ENCODE measurements around the gene TSPAN12. TPM values are rescaled to one million over a fixed set of nuclear protein-coding genes. Genes with fewer than 3 reads are reported as not detected.

TSPAN12 gene
- total RNA-seq, 2 donors from 2014 or later: 35.6 to 50.3 TPM

DNA sequence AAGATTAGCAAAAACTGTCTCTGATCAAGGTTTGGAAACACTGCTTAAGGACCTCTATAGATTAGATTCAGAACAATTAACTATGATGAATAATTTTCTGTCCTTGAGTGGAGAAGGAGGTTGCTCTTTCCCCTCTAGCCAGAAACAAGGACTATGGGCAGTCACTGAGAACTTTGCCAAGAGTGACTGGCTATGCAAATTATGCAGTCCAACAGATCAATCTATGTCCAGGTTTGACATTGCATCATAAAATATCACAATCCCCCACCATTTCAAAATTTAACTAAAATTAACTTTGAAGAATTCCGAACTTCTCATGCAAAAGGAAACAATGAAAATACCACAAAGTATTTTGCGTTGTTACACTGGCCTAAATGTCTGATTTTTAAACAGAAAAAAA lies 50.6 kb downstream of the TSPAN12 start:
- WGBS, 2 experiments (ENCODE audit: insufficient coverage in 1 of 2, insufficient read length in 1 of 2): 96% methylated on average over 2 of the region's 2 CpGs; no CpG with 5 or more reads in 1 of the 2 experiments
- Histone ChIP-seq H3K4me3 (ENCODE audit: low read length) (no peak overlapping the region), H3K36me3 (ENCODE audit: control insufficient read depth, insufficient read depth, low read length) (peaks cover 64% of the 10 kb centered on the region), H3K9me3 (ENCODE audit: control insufficient read depth, low read length) (no peaks in the 10 kb centered on the region), H3K9ac (ENCODE audit: extremely low read depth, low read length, poor library complexity, severe bottlenecking) (no peak overlapping the region), H3K4me1 (ENCODE audit: control insufficient read depth, insufficient read depth, low read length) (no peaks in the 10 kb centered on the region), H3K27ac (ENCODE audit: low read depth, low read length) (no peak overlapping the region), H3K27me3 (ENCODE audit: control insufficient read depth, insufficient read depth, low read length, poor library complexity, severe bottlenecking) (no peaks in the 10 kb centered on the region)
- Mint-ChIP-seq H3K36me3 (ENCODE audit: low read depth) (peaks cover 13% of the 10 kb centered on the region), H3K9me3 (no peaks in the 10 kb centered on the region), H3K4me1 (peaks cover 6% of the 10 kb centered on the region), H3K27me3 (ENCODE audit: insufficient read depth) (no peaks in the 10 kb centered on the region), H3K4me3 (no peak overlapping the region), H3K27ac (no peak overlapping the region)
- DNase-seq: no peak
- TF ChIP-seq CTCF (conservative IDR thresholded peaks at IDR 0.05): no peak

- Mint-ChIP-seq H3K27me3 (ENCODE audit: insufficient read depth) (no peaks in the 10 kb centered on the region), H3K4me3 (no peak overlapping the region), H3K9me3 (no peaks in the 10 kb centered on the region), H3K27ac (peak overlapping the region; percentile 60), H3K36me3 (ENCODE audit: low read depth) (peaks cover 11% of the 10 kb centered on the region), H3K4me1 (peaks cover 6% of the 10 kb centered on the region)
- Histone ChIP-seq H3K36me3 (ENCODE audit: control insufficient read depth, insufficient read depth, low read length) (peaks cover 66% of the 10 kb centered on the region), H3K4me1 (ENCODE audit: control insufficient read depth, insufficient read depth, low read length) (no peaks in the 10 kb centered on the region), H3K9me3 (ENCODE audit: control insufficient read depth, low read length) (no peaks in the 10 kb centered on the region), H3K9ac (ENCODE audit: extremely low read depth, low read length, poor library complexity, severe bottlenecking) (no peak overlapping the region), H3K4me3 (ENCODE audit: low read length) (no peak overlapping the region), H3K27me3 (ENCODE audit: control insufficient read depth, insufficient read depth, low read length, poor library complexity, severe bottlenecking) (no peaks in the 10 kb centered on the region), H3K27ac (ENCODE audit: low read depth, low read length) (no peak overlapping the region)
- no peak for DNase-seq
- 100% methylated on average over 1 of the region's 1 CpG; no CpG with 5 or more reads in 1 of the 2 experiments for WGBS, 2 experiments (ENCODE audit: insufficient coverage in 1 of 2, insufficient read length in 1 of 2)
- no peak for TF ChIP-seq CTCF (conservative IDR thresholded peaks at IDR 0.05)
Measured at GRCh38 chr7:120806669-120807068, 51.3 kb downstream of the TSPAN12 start.

- TF ChIP-seq CTCF (conservative IDR thresholded peaks at IDR 0.05): peak; percentile 94
- DNase-seq: peak; percentile 86
- no peaks in the 10 kb centered on the region for H3K27me3 ChIP-seq (ENCODE audit: control insufficient read depth, insufficient read depth, low read length, poor library complexity, severe bottlenecking)
- H3K9me3 ChIP-seq (ENCODE audit: control insufficient read depth, low read length): no peaks in the 10 kb centered on the region
- H3K9ac ChIP-seq (ENCODE audit: extremely low read depth, low read length, poor library complexity, severe bottlenecking): no peak overlapping the region
- H3K36me3 ChIP-seq (ENCODE audit: control insufficient read depth, insufficient read depth, low read length): peaks cover 66% of the 10 kb centered on the region
- H3K27ac Mint-ChIP-seq: peak overlapping the region; percentile 60
- H3K4me3 Mint-ChIP-seq: no peak overlapping the region
- no peaks in the 10 kb centered on the region for H3K9me3 Mint-ChIP-seq
- H3K4me3 ChIP-seq (ENCODE audit: low read length): no peak overlapping the region
- peaks cover 11% of the 10 kb centered on the region for H3K36me3 Mint-ChIP-seq (ENCODE audit: low read depth)
- no peak overlapping the region for H3K27ac ChIP-seq (ENCODE audit: low read depth, low read length)
- no peaks in the 10 kb centered on the region for H3K27me3 Mint-ChIP-seq (ENCODE audit: insufficient read depth)
- 80 to 82% methylated on average over 1 to 3 of the region's 3 CpGs for WGBS, 2 experiments (ENCODE audit: insufficient coverage in 1 of 2, insufficient read length in 1 of 2)
- H3K4me1 Mint-ChIP-seq: peaks cover 9% of the 10 kb centered on the region
- no peaks in the 10 kb centered on the region for H3K4me1 ChIP-seq (ENCODE audit: control insufficient read depth, insufficient read depth, low read length)
Measured at GRCh38 chr7:120805636-120806388, 52.1 kb downstream of the TSPAN12 start.

Measured in endodermal cell (in vitro differentiated cells).